WTC11 (cell line): Measurements from ENCODE around the gene RNU1-2.
"Not testable (repeated sequence)": the region's sequence is repeated elsewhere in the genome, so short reads cannot be mapped to it uniquely, and the experiment has no call there.

Experiments used
- ATF6 ChIP-seq: sonication (generic); formaldehyde crosslinking; IDR thresholded peaks from 2 replicates; pipeline ENCODE4 v1.8.1; 2023; ENCODE audit warnings: mild to moderate bottlenecking, missing genetic modification reagents
- ELF4 ChIP-seq: sonication (generic); formaldehyde crosslinking; IDR thresholded peaks from 2 replicates; pipeline ENCODE4 v1.8.1; 2022; ENCODE audit warnings: low read depth, mild to moderate bottlenecking, moderate library complexity, missing genetic modification reagents
- EMX1 ChIP-seq: fragments of 250-450 bp; sonication (Bioruptor Pico); IDR thresholded peaks from 2 replicates; pipeline ENCODE4 v1.8.0; 2021; ENCODE audit warnings: mild to moderate bottlenecking
- MAX ChIP-seq: sonication (generic); formaldehyde crosslinking; IDR thresholded peaks from 2 replicates; pipeline ENCODE4 v1.8.0; 2022; ENCODE audit warnings: mild to moderate bottlenecking, missing genetic modification reagents
- TP53 ChIP-seq: sonication (generic); formaldehyde crosslinking; IDR thresholded peaks from 2 replicates; pipeline ENCODE4 v1.8.1; 2023; ENCODE audit warnings: mild to moderate bottlenecking, missing genetic modification reagents
- ZNF121 ChIP-seq: sonication (generic); formaldehyde crosslinking; IDR thresholded peaks from 2 replicates; pipeline ENCODE4 v1.8.0; 2023; ENCODE audit warnings: missing genetic modification reagents
- ZNF232 ChIP-seq: sonication (generic); formaldehyde crosslinking; IDR thresholded peaks from 2 replicates; pipeline ENCODE4 v1.8.0; 2022; ENCODE audit warnings: mild to moderate bottlenecking, missing genetic modification reagents
- ZNF512 ChIP-seq: sonication (generic); formaldehyde crosslinking; IDR thresholded peaks from 2 replicates; pipeline ENCODE4 v1.8.1; 2022; ENCODE audit warnings: missing genetic modification reagents, borderline replicate concordance
- TF ChIP-seq, protein P1 (sequence below): fragments of 200-600 bp; IDR thresholded peaks from 2 replicates; pipeline ENCODE4 v1.8.0; 2022; ENCODE audit warnings: antibody characterized with exemption
- TF ChIP-seq, protein P2 (sequence below): sonication (generic); formaldehyde crosslinking; IDR thresholded peaks from 2 replicates; pipeline ENCODE4 v1.8.0; 2022; ENCODE audit warnings: mild to moderate bottlenecking, missing genetic modification reagents
- TF ChIP-seq, protein P3 (sequence below): sonication (generic); formaldehyde crosslinking; IDR thresholded peaks from 2 replicates; pipeline ENCODE4 v1.8.1; 2022; ENCODE audit warnings: low read depth, missing genetic modification reagents, borderline replicate concordance
- TF ChIP-seq, protein P4 (sequence below): sonication (generic); formaldehyde crosslinking; IDR thresholded peaks from 2 replicates; pipeline ENCODE4 v1.8.1; 2023; ENCODE audit warnings: mild to moderate bottlenecking, missing genetic modification reagents, borderline replicate concordance

GRCh38 chr1:16859167-16860041 lies 36.4 kb upstream of the RNU1-2 start:
- TF ChIP-seq, protein P1, sequence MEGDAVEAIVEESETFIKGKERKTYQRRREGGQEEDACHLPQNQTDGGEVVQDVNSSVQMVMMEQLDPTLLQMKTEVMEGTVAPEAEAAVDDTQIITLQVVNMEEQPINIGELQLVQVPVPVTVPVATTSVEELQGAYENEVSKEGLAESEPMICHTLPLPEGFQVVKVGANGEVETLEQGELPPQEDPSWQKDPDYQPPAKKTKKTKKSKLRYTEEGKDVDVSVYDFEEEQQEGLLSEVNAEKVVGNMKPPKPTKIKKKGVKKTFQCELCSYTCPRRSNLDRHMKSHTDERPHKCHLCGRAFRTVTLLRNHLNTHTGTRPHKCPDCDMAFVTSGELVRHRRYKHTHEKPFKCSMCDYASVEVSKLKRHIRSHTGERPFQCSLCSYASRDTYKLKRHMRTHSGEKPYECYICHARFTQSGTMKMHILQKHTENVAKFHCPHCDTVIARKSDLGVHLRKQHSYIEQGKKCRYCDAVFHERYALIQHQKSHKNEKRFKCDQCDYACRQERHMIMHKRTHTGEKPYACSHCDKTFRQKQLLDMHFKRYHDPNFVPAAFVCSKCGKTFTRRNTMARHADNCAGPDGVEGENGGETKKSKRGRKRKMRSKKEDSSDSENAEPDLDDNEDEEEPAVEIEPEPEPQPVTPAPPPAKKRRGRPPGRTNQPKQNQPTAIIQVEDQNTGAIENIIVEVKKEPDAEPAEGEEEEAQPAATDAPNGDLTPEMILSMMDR, result not testable (repeated sequence)
- not testable (repeated sequence) for TF ChIP-seq EMX1 (CRISPR knock-in tag); ELF4 (CRISPR knock-in tag); MAX; ATF6 (CRISPR knock-in tag); ZNF121 (CRISPR knock-in tag); ZNF512 (CRISPR knock-in tag); ZNF232 (CRISPR knock-in tag); TP53 (CRISPR knock-in tag)
- TF ChIP-seq, protein P2, sequence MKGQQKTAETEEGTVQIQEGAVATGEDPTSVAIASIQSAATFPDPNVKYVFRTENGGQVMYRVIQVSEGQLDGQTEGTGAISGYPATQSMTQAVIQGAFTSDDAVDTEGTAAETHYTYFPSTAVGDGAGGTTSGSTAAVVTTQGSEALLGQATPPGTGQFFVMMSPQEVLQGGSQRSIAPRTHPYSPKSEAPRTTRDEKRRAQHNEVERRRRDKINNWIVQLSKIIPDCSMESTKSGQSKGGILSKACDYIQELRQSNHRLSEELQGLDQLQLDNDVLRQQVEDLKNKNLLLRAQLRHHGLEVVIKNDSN, result not testable (repeated sequence)
- TF ChIP-seq, protein P3, sequence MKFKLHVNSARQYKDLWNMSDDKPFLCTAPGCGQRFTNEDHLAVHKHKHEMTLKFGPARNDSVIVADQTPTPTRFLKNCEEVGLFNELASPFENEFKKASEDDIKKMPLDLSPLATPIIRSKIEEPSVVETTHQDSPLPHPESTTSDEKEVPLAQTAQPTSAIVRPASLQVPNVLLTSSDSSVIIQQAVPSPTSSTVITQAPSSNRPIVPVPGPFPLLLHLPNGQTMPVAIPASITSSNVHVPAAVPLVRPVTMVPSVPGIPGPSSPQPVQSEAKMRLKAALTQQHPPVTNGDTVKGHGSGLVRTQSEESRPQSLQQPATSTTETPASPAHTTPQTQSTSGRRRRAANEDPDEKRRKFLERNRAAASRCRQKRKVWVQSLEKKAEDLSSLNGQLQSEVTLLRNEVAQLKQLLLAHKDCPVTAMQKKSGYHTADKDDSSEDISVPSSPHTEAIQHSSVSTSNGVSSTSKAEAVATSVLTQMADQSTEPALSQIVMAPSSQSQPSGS, result not testable (repeated sequence)
- TF ChIP-seq, protein P4, sequence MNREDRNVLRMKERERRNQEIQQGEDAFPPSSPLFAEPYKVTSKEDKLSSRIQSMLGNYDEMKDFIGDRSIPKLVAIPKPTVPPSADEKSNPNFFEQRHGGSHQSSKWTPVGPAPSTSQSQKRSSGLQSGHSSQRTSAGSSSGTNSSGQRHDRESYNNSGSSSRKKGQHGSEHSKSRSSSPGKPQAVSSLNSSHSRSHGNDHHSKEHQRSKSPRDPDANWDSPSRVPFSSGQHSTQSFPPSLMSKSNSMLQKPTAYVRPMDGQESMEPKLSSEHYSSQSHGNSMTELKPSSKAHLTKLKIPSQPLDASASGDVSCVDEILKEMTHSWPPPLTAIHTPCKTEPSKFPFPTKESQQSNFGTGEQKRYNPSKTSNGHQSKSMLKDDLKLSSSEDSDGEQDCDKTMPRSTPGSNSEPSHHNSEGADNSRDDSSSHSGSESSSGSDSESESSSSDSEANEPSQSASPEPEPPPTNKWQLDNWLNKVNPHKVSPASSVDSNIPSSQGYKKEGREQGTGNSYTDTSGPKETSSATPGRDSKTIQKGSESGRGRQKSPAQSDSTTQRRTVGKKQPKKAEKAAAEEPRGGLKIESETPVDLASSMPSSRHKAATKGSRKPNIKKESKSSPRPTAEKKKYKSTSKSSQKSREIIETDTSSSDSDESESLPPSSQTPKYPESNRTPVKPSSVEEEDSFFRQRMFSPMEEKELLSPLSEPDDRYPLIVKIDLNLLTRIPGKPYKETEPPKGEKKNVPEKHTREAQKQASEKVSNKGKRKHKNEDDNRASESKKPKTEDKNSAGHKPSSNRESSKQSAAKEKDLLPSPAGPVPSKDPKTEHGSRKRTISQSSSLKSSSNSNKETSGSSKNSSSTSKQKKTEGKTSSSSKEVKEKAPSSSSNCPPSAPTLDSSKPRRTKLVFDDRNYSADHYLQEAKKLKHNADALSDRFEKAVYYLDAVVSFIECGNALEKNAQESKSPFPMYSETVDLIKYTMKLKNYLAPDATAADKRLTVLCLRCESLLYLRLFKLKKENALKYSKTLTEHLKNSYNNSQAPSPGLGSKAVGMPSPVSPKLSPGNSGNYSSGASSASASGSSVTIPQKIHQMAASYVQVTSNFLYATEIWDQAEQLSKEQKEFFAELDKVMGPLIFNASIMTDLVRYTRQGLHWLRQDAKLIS (CRISPR knock-in tag), result not testable (repeated sequence)
